ENCODE results near the gene RAD51.
"Not testable (repeated sequence)": the region's sequence is repeated elsewhere in the genome, so short reads cannot be mapped to it uniquely, and the experiment has no call there.

The RAD51 gene

GRCh38 chr15:40694688-40695468, at the start of gene RAD51:
TSS of gene RAD51 (plus strand) at chr15:40695174. CDS start at chr15:40698759, 3,585 bp downstream.
- DNase-seq = peak; percentile 95

GRCh38 chr15:40647523-40647922, 47.5 kb upstream of the RAD51 start:
- ATAC-seq (no peak), DNase-seq (no peak)

More at GRCh38 chr15:40694688-40695468, at the start of gene RAD51:
- peak; percentile 96 for ATAC-seq

GRCh38 chr15:40650479-40650878, 44.5 kb upstream of the RAD51 start:
- no peak for ATAC-seq
- no peak for DNase-seq

GRCh38 chr15:40660686-40661085, 34.3 kb upstream of the RAD51 start:
- ATAC-seq = no peak
- DNase-seq = no peak

GRCh38 chr15:40664909-40665308, 30.1 kb upstream of the RAD51 start:
- ATAC-seq = no peak
- DNase-seq = no peak

- not testable (repeated sequence) for DNase-seq, ATAC-seq
Measured at GRCh38 chr15:40676290-40676689, 18.7 kb upstream of the RAD51 start.

GRCh38 chr15:40676906-40677305, 18.1 kb upstream of the RAD51 start:
- not testable (repeated sequence) for ATAC-seq, DNase-seq

- DNase-seq (no peak), ATAC-seq (no peak)
Measured at GRCh38 chr15:40680151-40680550, 14.8 kb upstream of the RAD51 start.

GRCh38 chr15:40680959-40681358, 14.0 kb upstream of the RAD51 start:
- DNase-seq, ATAC-seq: not testable (repeated sequence)

- ATAC-seq (no peak), DNase-seq (no peak)
Measured at GRCh38 chr15:40684381-40684780, 10.6 kb upstream of the RAD51 start.

- DNase-seq (no peak), ATAC-seq (no peak)
Measured at GRCh38 chr15:40685376-40685775, 9.6 kb upstream of the RAD51 start.

GRCh38 chr15:40688932-40689799, 5.8 kb upstream of the RAD51 start:
- ATAC-seq = no peak

GRCh38 chr15:40691737-40692136, 3.2 kb upstream of the RAD51 start:
- DNase-seq (no peak), ATAC-seq (no peak)

More at GRCh38 chr15:40688932-40689799, 5.8 kb upstream of the RAD51 start:
- no peak for DNase-seq

- DNase-seq (no peak), ATAC-seq (no peak)
Measured at GRCh38 chr15:40693904-40694687, 878 bp upstream of the RAD51 start.

GRCh38 chr15:40695469-40695890, 506 bp downstream of the RAD51 start:
- peak; percentile 49 for DNase-seq
- ATAC-seq = peak; percentile 20

- no peak for DNase-seq
- ATAC-seq = no peak
Measured at GRCh38 chr15:40696228-40696627, 1.3 kb downstream of the RAD51 start.

GRCh38 chr15:40697916-40698315, 2.9 kb downstream of the RAD51 start:
- ATAC-seq (no peak), DNase-seq (no peak)

- ATAC-seq (no peak), DNase-seq (no peak)
Measured at GRCh38 chr15:40702077-40702476, 7.1 kb downstream of the RAD51 start.

- DNase-seq (no peak), ATAC-seq (no peak)
Measured at GRCh38 chr15:40706121-40706520, 11.1 kb downstream of the RAD51 start.

GRCh38 chr15:40714144-40714543, 19.2 kb downstream of the RAD51 start:
- DNase-seq = no peak
- no peak for ATAC-seq

- ATAC-seq (no peak), DNase-seq (no peak)
Measured at GRCh38 chr15:40716165-40716564, 21.2 kb downstream of the RAD51 start.

GRCh38 chr15:40721701-40722100, 26.7 kb downstream of the RAD51 start:
- ATAC-seq (no peak), DNase-seq (no peak)

Data from stimulated activated naive CD8-positive, alpha-beta T cell treated with anti-CD3 and anti-CD28 coated beads, Interleukin-15, Interleukin-2, amounts not matched to agents 100 U/mL and 50 U/mL, for 24 hours (primary cell).